Pancreas (tissue), 10 donors: ENCODE results near the gene JPH3. TPM values are rescaled to one million over a fixed set of nuclear protein-coding genes. Genes with fewer than 3 reads are reported as not detected.

Experiments
- ATAC-seq, 4 donors: fragments of 200-7000 bp; cut with Tn5 transposase; one replicate each; pipeline versions ENCODE4 v1.8.0 to v1.9.1; 2020; ENCODE audit warnings: mild to moderate bottlenecking in 4 of 4, moderate library complexity in 4 of 4
- DNase-seq, 6 donors: peaks; one replicate each; pipeline ENCODE4 v3.0.0-alpha.2; 2020
- FAIRE-seq: peaks from 2 replicates; lab custom pipeline; 2012; peaks lifted over from hg19 to GRCh38; lab: Jason Lieb, UNC
- H3K27ac ChIP-seq, 4 donors: fragments of 200-600 bp; sonication (generic); 1 replicate in 3 of 4; 2 replicates in 1 of 4; pipeline versions ENCODE4 v1.5.0 to v1.8.0; 2020
- H3K27me3 ChIP-seq, 4 donors: fragments of 200-600 bp; one replicate each; pipeline ENCODE4 v1.8.0; 2021
- H3K36me3 ChIP-seq, 3 donors: fragments of 200-600 bp; sonication (generic) in 1 of 3; one replicate each; pipeline versions ENCODE4 v1.5.0 to v1.8.0; 2020 to 2021
- H3K4me1 ChIP-seq, 3 donors: fragments of 200-600 bp; one replicate each; pipeline ENCODE4 v1.8.0; 2021
- H3K4me3 ChIP-seq, 4 donors: fragments of 200-600 bp; sonication (generic) in 2 of 4; one replicate each; pipeline versions ENCODE4 v1.5.0 to v1.8.0; 2020 to 2021
- H3K9me3 ChIP-seq, 4 donors: fragments of 200-600 bp; one replicate each; pipeline ENCODE4 v1.8.0; 2021
- WGBS, 2 donors: extraction: QIAGEN DNeasy Blood & Tissue Kit; methylation state at CpG; one replicate each; pipeline ENCODE4 v1.1.7; 2013; 5-methylcytosine and 5-hydroxymethylcytosine counted together
- intact Hi-C, 3 donors: fragments of 100-400 bp; cut with DNase I; formaldehyde crosslinking; loops; one replicate each; pipeline versions ENCODE4 v1.11.1 to v1.14.2; 2022
- polyA plus RNA-seq, 2 donors: library from polyadenylated mRNA; stranded (reverse); fragments of 200-250 nt; gene quantifications; one replicate each; pipeline ENCODE4 v1.2.3, GENCODE V29; 2013
- total RNA-seq, 6 donors: library from RNA; stranded (reverse); fragmentation: NEBNext Ultra II Directional in 4 of 6; extraction: Animal tissue kit (Norgen Biotek cat#: 25700) in 4 of 6; gene quantifications; one replicate each; pipeline versions ENCODE4 v1.2.1 to v1.2.4, GENCODE V29; 2021 to 2023
- TF ChIP-seq, protein P1 (sequence below), 4 donors: fragments of 200-600 bp; sonication (generic) in 3 of 4; IDR thresholded peaks; one replicate each; pipeline versions ENCODE4 v1.5.0 to v1.8.0; 2021; ENCODE audit warnings: antibody characterized with exemption in 4 of 4
- donor health status: healthy with polysubstance abuse.
- donor health status: DM: no; HTN: no; CAD: no; lungs with moderate emphysema.
- donor health status: DM: no; HTN: no; CAD: no.
- donor health status: control.
- donor health status: control.
- donor health status: Bipolar disorder and iron deficiency.
- donor health status: DM: yes; HTN: yes; CAD: no.
- donor health status: DM: no; HTN: no; CAD: no.
- donor health status: DM: no; HTN: no; CAD: no.
- donor health status: DM: yes; HTN: yes; CAD: no.

Gene JPH3
- total and polyA plus RNA-seq, 8 donors, result 0.09 to 1.9 (median 0.41) TPM

DNA sequence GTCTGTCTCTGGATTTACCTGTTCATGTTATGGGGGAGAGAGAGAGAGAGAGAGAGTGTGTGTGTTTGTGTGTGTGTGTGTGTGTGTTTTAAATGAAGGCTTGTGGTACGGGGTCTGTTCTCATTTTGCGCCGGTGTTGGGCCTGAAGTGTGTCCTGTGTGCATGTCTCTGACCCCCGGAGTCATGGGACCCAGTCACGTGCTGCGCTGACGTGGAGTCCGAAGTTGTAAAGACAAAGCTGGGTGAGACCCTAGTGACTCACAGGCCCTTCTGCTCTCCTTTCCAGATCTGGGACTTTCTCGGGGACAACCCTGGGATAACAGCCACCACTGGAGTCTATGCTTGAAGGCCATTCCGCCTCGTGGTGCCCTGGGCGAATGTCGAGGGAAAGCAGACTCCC lies 35.0 kb downstream of the JPH3 start:
- intact Hi-C loops, result loop anchor here in 1 of 3 donors (10.0 kb wide), 1 partner anchor 223 kb away; no protein-coding TSS in a partner anchor
- Histone ChIP-seq H3K27ac (no peak overlapping the region), H3K36me3 (no peaks in the 10 kb centered on the region), H3K4me1 (peaks cover 0 to 10% (median 8%) of the 10 kb centered on the region in 3 donors), H3K9me3 (no peaks in the 10 kb centered on the region), H3K27me3 (no peaks in the 10 kb centered on the region), H3K4me3 (no peak overlapping the region)
- TF ChIP-seq, protein P1, sequence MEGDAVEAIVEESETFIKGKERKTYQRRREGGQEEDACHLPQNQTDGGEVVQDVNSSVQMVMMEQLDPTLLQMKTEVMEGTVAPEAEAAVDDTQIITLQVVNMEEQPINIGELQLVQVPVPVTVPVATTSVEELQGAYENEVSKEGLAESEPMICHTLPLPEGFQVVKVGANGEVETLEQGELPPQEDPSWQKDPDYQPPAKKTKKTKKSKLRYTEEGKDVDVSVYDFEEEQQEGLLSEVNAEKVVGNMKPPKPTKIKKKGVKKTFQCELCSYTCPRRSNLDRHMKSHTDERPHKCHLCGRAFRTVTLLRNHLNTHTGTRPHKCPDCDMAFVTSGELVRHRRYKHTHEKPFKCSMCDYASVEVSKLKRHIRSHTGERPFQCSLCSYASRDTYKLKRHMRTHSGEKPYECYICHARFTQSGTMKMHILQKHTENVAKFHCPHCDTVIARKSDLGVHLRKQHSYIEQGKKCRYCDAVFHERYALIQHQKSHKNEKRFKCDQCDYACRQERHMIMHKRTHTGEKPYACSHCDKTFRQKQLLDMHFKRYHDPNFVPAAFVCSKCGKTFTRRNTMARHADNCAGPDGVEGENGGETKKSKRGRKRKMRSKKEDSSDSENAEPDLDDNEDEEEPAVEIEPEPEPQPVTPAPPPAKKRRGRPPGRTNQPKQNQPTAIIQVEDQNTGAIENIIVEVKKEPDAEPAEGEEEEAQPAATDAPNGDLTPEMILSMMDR (IDR thresholded peaks at IDR 0.05), result no peak
- ATAC-seq, result no peak
- WGBS, 2 donors, result 80 to 83% methylated on average over 13 of the region's 13 CpGs
- FAIRE-seq, result no peak
- DNase-seq, result peak in 1 of 6 donors; percentile 21

DNA sequence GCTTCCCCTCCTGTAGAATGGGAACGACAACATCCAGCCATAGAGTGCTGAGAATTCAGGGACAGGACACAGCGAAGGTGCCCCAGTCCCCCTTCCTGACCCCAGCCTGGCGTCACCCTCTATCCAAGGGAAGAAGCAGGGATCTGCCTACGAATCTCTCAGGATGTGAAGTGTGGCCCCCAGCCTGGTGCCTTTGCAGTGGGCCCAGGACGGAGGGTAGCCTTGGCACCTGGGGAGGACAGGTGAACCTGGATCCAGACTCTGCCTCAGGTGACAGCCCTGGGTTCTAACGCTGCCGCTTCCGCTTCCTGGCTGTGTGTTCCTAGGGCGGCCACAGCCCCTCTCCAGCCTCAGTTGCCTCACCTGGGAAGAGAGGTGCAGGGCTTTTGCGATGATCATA lies 36.4 kb downstream of the JPH3 start:
- WGBS, 2 donors, result 53 to 74% methylated on average over 10 of the region's 10 CpGs
- DNase-seq (peak in 1 of 6 donors; percentile 15), FAIRE-seq (no peak), ATAC-seq (no peak)
- Histone ChIP-seq H3K27me3 (no peaks in the 10 kb centered on the region), H3K4me3 (no peak overlapping the region), H3K27ac (no peak overlapping the region), H3K36me3 (no peaks in the 10 kb centered on the region), H3K4me1 (peaks cover 0 to 10% (median 8%) of the 10 kb centered on the region in 3 donors), H3K9me3 (no peaks in the 10 kb centered on the region)
- TF ChIP-seq, protein P1 (IDR thresholded peaks at IDR 0.05), result no peak
- intact Hi-C loops, result loop anchor here in 1 of 3 donors (10.0 kb wide), 1 partner anchor 224 kb away; no protein-coding TSS in a partner anchor

GRCh38 chr16:87641721-87642120 lies 39.4 kb downstream of the JPH3 start:
- peak in 1 of 6 donors; percentile 46 for DNase-seq
- no peak overlapping the region for H3K4me3 ChIP-seq
- no peaks in the 10 kb centered on the region for H3K4me1 ChIP-seq
- no peaks in the 10 kb centered on the region for H3K36me3 ChIP-seq
- FAIRE-seq, result no peak
- TF ChIP-seq, protein P1 (IDR thresholded peaks at IDR 0.05), result no peak
- no peak for ATAC-seq
- WGBS, 2 donors, result 56 to 61% methylated on average over 11 of the region's 11 CpGs
- no peak overlapping the region for H3K27ac ChIP-seq
- no peaks in the 10 kb centered on the region for H3K27me3 ChIP-seq
- no peaks in the 10 kb centered on the region for H3K9me3 ChIP-seq
- intact Hi-C loops, result no loop called here

GRCh38 chr16:87642491-87642890 lies 40.2 kb downstream of the JPH3 start:
- FAIRE-seq, result no peak
- WGBS, 2 donors, result 63 to 73% methylated on average over 19 of the region's 19 CpGs

GRCh38 chr16:87644186-87644585 lies 41.9 kb downstream of the JPH3 start:
- ATAC-seq, result no peak
- intact Hi-C loops, result no loop called here
- H3K9me3 ChIP-seq, result no peaks in the 10 kb centered on the region
- TF ChIP-seq, protein P1 (IDR thresholded peaks at IDR 0.05), result no peak
- H3K4me1 ChIP-seq, result no peaks in the 10 kb centered on the region
- peaks cover 0 to 4% (median 0%) of the 10 kb centered on the region in 4 donors for H3K27me3 ChIP-seq
- WGBS, 2 donors, result 84 to 93% methylated on average over 35 of the region's 35 CpGs
- H3K27ac ChIP-seq, result no peak overlapping the region
- no peaks in the 10 kb centered on the region for H3K36me3 ChIP-seq
- peak in 1 of 6 donors; percentile 35 for DNase-seq
- H3K4me3 ChIP-seq, result no peak overlapping the region
- FAIRE-seq, result no peak

More at GRCh38 chr16:87642491-87642890, 40.2 kb downstream of the JPH3 start:
- intact Hi-C loops, result no loop called here
- H3K27me3 ChIP-seq, result no peaks in the 10 kb centered on the region
- TF ChIP-seq, protein P1 (IDR thresholded peaks at IDR 0.05), result no peak
- ATAC-seq (no peak), DNase-seq (peak in 1 of 6 donors; percentile 29)
- H3K9me3 ChIP-seq, result no peaks in the 10 kb centered on the region
- no peak overlapping the region for H3K4me3 ChIP-seq
- H3K36me3 ChIP-seq, result no peaks in the 10 kb centered on the region
- H3K4me1 ChIP-seq, result no peaks in the 10 kb centered on the region
- no peak overlapping the region for H3K27ac ChIP-seq
